ENCODE measurements around the gene GAGE1. TPM values are rescaled to one million over a fixed set of nuclear protein-coding genes. Genes with fewer than 3 reads are reported as not detected.
"Not testable (repeated sequence)": the region's sequence is repeated elsewhere in the genome, so short reads cannot be mapped to it uniquely, and the experiment has no call there.

Gene GAGE1, protein sequence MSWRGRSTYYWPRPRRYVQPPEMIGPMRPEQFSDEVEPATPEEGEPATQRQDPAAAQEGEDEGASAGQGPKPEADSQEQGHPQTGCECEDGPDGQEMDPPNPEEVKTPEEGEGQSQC
- not detected for polyA plus RNA-seq (ENCODE audit: insufficient read length)

DNA sequence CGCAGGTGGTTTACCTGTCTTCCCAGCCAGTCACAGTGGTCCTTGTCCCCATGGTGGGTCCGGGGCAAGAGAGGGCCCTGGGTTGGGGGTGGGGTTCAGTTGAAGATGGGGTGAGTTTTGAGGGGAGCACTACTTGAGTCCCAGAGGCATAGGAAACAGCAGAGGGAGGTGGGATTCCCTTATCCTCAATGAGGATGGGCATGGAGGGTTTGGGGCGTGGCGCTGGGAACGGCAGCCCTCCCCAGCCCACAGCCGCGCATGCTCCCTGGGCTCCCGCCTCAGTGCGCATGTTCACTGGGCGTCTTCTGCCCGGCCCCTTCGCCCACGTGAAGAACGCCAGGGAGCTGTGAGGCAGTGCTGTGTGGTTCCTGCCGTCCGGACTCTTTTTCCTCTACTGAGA lies at the start of gene GAGE1:
Gene GAGE1 (plus strand): TSS at position 301 of the 400 bp plus-strand sequence. CDS start 1,155 bp downstream, outside the sequence.
- DNase-seq = not testable (repeated sequence)

DNA sequence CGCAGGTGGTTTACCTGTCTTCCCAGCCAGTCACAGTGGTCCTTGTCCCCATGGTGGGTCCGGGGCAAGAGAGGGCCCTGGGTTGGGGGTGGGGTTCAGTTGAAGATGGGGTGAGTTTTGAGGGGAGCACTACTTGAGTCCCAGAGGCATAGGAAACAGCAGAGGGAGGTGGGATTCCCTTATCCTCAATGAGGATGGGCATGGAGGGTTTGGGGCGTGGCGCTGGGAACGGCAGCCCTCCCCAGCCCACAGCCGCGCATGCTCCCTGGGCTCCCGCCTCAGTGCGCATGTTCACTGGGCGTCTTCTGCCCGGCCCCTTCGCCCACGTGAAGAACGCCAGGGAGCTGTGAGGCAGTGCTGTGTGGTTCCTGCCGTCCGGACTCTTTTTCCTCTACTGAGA lies 47.8 kb upstream of the GAGE1 start, which contains the start of gene GAGE12E:
Gene GAGE12E (plus strand): TSS at position 301 of the 400 bp plus-strand sequence. CDS start 1,155 bp downstream, outside the sequence.
- not testable (repeated sequence) for DNase-seq

DNA sequence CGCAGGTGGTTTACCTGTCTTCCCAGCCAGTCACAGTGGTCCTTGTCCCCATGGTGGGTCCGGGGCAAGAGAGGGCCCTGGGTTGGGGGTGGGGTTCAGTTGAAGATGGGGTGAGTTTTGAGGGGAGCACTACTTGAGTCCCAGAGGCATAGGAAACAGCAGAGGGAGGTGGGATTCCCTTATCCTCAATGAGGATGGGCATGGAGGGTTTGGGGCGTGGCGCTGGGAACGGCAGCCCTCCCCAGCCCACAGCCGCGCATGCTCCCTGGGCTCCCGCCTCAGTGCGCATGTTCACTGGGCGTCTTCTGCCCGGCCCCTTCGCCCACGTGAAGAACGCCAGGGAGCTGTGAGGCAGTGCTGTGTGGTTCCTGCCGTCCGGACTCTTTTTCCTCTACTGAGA lies 38.3 kb upstream of the GAGE1 start, which contains the start of gene GAGE12F:
Gene GAGE12F (plus strand): TSS at position 301 of the 400 bp plus-strand sequence. CDS start 1,155 bp downstream, outside the sequence.
- DNase-seq = not testable (repeated sequence)

DNA sequence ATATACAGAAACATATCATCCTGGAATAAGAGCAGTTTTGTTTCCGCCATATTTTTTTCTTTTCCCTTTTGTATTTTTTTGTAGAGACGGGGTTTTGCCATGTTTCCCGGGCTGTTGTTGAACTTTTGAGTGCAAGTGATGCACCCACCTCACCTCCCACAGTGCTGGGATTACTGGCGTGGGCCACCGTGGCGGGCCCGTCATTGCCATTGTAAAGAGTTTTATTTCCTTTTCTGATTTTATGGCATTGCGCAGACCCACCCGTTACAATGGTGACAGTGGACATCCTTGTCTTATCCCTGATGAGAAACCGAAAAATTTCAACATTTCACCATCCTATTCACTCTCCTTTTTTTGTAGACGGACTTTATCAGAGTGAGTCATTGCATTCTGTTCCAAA lies 30.1 kb upstream of the GAGE1 start:
- DNase-seq = not testable (repeated sequence)

DNA sequence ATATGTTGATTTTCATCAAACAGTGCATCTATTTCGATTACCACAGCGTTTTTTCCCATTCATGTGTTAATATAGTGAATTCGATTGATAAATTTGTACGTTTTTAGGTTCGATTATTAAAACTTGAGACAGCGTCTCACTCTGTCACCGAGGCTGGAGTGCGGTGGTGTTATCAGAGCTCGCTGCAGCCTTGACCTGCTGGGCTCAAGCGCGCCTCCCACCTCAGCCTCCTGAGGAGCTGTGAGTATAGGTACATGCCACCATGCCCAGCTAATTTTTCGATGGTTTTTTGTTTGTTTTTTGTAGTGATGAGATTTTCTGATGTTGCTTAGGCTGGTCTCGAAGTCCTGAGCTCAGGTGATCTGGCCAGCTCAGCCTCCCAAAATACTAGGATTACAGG lies 29.7 kb upstream of the GAGE1 start:
- not testable (repeated sequence) for DNase-seq

DNA sequence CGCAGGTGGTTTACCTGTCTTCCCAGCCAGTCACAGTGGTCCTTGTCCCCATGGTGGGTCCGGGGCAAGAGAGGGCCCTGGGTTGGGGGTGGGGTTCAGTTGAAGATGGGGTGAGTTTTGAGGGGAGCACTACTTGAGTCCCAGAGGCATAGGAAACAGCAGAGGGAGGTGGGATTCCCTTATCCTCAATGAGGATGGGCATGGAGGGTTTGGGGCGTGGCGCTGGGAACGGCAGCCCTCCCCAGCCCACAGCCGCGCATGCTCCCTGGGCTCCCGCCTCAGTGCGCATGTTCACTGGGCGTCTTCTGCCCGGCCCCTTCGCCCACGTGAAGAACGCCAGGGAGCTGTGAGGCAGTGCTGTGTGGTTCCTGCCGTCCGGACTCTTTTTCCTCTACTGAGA lies 28.7 kb upstream of the GAGE1 start, which contains the start of gene GAGE12G:
Gene GAGE12G (plus strand): TSS at position 301 of the 400 bp plus-strand sequence. CDS start 1,155 bp downstream, outside the sequence.
- not testable (repeated sequence) for DNase-seq

DNA sequence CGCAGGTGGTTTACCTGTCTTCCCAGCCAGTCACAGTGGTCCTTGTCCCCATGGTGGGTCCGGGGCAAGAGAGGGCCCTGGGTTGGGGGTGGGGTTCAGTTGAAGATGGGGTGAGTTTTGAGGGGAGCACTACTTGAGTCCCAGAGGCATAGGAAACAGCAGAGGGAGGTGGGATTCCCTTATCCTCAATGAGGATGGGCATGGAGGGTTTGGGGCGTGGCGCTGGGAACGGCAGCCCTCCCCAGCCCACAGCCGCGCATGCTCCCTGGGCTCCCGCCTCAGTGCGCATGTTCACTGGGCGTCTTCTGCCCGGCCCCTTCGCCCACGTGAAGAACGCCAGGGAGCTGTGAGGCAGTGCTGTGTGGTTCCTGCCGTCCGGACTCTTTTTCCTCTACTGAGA lies 19.2 kb upstream of the GAGE1 start, which contains the start of gene GAGE12H:
Gene GAGE12H (plus strand): TSS at position 301 of the 400 bp plus-strand sequence. CDS start 1,155 bp downstream, outside the sequence.
- not testable (repeated sequence) for DNase-seq

DNA sequence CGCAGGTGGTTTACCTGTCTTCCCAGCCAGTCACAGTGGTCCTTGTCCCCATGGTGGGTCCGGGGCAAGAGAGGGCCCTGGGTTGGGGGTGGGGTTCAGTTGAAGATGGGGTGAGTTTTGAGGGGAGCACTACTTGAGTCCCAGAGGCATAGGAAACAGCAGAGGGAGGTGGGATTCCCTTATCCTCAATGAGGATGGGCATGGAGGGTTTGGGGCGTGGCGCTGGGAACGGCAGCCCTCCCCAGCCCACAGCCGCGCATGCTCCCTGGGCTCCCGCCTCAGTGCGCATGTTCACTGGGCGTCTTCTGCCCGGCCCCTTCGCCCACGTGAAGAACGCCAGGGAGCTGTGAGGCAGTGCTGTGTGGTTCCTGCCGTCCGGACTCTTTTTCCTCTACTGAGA lies 9.6 kb upstream of the GAGE1 start, which contains the start of gene GAGE2A:
Gene GAGE2A (plus strand): TSS at position 301 of the 400 bp plus-strand sequence. CDS start 1,155 bp downstream, outside the sequence.
- DNase-seq = not testable (repeated sequence)

DNA sequence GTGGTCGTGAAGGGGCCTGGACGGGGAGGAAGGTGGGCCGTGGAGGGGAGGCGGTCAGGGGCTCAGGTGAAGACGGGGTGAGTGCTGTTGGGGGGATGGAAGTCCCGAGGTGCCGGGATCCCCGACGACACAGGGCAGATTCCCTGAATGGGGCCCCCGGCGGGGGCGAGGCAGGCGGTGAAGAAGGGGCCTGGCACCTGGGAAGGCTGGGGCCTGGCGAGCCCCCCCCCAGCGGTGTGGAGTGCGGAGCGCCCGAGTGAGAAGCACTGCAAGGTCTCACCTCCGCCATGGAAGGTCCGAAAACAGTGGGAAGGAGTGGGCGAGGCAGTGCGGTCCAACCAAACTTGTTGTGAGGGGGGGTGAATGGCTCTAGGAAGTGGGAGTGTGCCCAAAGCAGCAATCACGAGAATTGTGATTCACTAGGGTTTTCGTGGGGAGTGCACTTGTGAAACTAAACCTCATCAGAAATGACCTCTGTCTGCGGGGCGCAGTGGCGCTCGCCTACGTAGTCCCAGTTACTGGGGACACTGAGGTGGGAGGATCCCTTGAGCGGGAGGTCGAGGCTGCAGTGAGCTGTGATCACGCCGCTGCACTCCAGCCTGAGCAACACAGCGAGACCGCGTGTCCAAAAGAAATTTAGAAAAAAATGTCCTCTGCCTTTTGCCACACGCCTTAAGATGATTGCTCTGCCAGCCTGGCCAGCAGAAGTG lies 8.9 kb upstream of the GAGE1 start:
- DNase-seq = not testable (repeated sequence)

DNA sequence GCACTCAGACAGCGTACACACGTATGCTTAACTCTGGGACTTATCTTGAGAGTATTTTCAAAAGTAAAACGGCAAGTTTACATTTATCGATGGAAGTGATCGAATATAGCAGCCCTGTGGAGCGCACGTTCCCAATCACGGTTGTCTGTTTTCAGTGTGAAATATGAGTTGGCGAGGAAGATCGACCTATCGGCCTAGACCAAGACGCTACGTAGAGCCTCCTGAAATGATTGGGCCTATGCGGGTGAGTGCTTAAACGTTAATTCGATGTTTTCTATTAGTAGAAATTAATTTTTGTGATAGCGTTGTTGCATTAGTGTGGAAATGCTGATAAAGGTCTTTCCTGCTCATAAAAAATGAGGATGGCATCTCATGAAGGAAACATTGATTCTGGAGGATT lies 8.3 kb upstream of the GAGE1 start:
- DNase-seq = not testable (repeated sequence)

DNA sequence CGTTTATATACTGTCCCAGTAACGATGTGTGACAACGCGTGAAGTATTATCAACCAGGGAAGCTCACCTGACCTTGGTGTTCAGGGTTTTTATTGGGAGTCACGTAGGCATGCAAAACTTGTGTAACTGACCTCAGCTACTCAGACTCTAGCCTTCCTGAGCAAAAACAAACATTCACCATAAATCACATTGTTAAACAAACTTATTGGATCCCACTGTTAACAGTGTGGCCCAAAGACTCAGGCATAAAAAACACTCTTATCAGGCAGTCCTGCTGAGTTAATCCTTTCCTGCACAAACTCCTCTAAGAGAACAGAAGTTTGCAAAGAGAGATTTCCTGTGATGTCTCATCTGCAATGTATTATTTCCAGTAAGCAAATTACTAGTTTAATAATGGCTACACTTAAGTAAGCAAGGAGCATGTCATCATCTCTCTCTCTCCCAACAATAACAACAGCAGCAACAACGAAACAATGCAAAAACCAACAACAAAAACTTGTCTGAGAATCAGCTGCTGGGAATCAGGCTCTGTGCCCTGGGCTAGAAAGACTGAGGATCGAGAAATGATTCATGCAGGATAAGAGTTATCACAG lies 12.0 kb downstream of the GAGE1 start:
- DNase-seq = no peak

DNA sequence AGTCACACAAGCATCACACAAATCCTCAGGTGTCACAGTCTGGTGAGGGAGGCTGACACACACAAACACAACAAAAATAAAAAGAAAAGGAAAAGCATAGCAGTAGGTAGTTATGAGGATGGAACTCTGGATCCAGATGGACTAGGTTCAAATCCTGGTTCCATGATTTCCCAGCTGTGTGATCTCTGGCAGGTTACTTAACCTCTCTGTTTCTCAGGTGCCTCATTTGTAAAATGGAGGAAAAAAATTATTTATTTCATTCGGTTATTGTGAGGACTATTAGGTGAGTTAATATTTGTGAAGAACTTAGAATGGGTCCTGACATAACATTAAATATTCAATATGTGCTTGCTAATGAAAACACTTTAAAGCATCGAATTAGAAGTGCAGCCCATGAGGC lies 19.8 kb downstream of the GAGE1 start:
- DNase-seq = no peak

DNA sequence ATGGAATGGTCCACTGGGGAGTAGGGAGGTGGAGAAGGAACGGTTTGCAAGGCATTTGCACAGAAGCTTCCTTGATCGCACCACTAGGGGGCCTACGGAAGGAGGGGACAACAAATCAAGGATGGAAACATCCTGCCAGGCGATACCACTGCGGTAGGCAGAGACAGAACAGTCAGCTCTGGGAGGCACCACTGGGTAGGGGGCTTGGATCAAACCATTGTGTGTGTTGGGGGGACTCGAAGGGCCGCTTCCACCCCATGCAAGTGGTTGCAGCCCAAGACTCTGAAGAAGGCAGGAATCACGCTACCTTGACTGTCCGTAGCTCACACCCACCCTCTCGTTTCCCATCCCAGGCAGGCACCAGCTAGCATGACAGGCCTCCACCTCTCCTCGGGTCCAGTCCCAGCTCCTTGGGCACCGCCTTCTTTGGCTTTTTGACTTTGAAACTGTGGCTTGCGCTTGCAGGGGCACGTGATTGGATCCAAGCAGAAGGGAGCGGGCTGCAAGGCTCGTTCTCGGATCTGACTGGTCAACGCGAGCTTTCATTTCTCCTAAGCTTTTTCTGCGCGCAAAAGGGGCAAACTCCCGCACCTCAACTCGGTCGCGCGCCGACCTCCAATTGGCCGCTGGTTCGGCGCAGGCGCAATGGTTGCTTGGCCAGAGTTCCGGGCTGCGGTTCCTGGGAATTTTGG lies 28.4 kb downstream of the GAGE1 start:
- no peak for DNase-seq

DNA sequence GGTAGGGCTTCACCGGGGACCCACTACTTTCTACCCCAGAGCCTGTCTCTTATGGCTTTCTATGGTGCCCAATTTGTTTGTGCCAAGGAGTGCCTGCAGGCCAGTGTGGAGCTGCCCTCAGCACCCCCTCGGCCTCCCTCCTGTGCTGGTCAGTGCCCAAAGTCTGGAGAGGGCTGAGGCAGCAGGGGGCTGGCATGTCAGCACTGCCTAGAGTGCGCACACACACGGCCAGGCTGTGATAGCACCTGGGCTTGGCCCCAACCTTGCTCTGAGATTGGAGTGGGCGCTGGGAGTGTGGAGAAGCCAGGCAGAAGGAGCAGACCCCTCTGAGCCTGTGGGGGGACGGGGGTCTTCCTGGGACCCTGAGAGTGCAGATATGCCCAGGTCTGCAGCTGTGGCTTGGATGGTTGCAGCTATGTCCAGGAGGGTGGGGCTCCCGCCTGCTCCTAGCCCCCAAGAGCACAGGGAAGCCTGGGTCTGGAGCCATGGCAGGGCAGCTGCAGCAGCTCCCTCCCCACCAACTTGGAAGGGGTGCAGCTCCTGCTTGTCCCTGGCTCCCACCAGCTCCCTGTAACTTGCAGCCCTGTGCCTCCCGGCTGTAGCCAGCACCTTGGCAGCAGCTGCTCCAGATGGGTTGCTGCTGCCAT lies 46.3 kb downstream of the GAGE1 start:
- no peak for DNase-seq

DNA sequence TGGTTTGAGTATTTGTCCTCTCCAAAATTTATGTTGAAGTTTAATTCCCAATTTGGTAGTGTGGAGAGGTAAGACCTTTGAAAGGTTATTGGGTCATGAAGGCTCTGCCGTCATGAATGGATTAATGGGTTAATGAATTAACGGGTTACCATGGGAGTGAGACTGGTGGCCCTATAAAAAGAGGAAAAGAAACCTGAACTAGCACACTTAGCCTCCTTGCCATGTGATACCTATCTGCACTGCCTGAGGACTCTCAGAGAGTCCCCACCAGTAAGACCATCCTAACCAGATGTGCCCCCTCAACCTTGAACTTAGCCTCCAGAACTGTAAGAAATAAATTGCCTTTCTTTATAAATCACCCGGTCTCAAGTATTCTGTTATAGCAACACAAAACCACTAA lies 57.7 kb downstream of the GAGE1 start:
- no peak for DNase-seq

Other genes with a start within 250 kb of the GAGE1 start
- gene GAGE12C, start 66.8 kb upstream of the GAGE1 start, polyA plus RNA-seq (ENCODE audit: insufficient read length) = not detected
- not detected for gene GAGE12D, start 57.3 kb upstream of the GAGE1 start, polyA plus RNA-seq (ENCODE audit: insufficient read length)
- gene GAGE12E, start 47.7 kb upstream of the GAGE1 start, polyA plus RNA-seq (ENCODE audit: insufficient read length) = not detected
- not detected for gene GAGE12F, start 38.2 kb upstream of the GAGE1 start, polyA plus RNA-seq (ENCODE audit: insufficient read length)
- not detected for gene GAGE12G, start 28.6 kb upstream of the GAGE1 start, polyA plus RNA-seq (ENCODE audit: insufficient read length)
- not detected for gene GAGE12H, start 19.1 kb upstream of the GAGE1 start, polyA plus RNA-seq (ENCODE audit: insufficient read length)
- not detected for gene GAGE2A, start 9.5 kb upstream of the GAGE1 start, polyA plus RNA-seq (ENCODE audit: insufficient read length)
- gene PAGE1, start 97.0 kb downstream of the GAGE1 start, polyA plus RNA-seq (ENCODE audit: insufficient read length) = not detected
- gene PAGE4, start 230.3 kb downstream of the GAGE1 start, polyA plus RNA-seq (ENCODE audit: insufficient read length) = not detected